NCI-H2107 treated with DMSO at 0.1 percent for 48 hours (cell line): ENCODE measurements around the gene ZNF564.
"Not testable (repeated sequence)": the region's sequence is repeated elsewhere in the genome, so short reads cannot be mapped to it uniquely, and the experiment has no call there.

Source experiments
- DNase-seq: peaks from one replicate; lab custom pipeline; 2025; ENCODE audit not compliant: unreplicated experiment; lab: John Stamatoyannopoulos, UW

Gene ZNF564

GRCh38 chr19:12513531-12514061 lies 37.7 kb downstream of the ZNF564 start:
- no peak for DNase-seq

DNA sequence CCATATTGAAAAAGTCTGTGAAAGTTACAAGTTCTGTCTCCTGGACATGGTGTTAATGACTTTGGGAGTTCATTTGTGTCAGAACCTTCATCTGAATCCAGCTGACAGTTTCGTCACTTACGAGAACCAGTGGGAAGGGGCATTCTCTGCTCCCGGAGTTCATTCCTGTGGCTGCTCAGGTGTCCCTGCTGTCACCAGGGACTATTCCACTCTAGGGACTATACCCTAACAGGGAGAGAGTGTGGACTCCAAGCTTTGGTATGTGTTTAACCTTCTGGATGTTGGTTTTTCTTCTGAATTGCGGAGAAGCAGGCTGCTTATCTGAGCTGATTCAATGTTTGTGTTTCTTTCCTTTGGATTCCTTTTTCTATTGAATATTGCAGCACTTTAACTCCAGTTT lies 54.2 kb downstream of the ZNF564 start:
- DNase-seq = no peak

DNA sequence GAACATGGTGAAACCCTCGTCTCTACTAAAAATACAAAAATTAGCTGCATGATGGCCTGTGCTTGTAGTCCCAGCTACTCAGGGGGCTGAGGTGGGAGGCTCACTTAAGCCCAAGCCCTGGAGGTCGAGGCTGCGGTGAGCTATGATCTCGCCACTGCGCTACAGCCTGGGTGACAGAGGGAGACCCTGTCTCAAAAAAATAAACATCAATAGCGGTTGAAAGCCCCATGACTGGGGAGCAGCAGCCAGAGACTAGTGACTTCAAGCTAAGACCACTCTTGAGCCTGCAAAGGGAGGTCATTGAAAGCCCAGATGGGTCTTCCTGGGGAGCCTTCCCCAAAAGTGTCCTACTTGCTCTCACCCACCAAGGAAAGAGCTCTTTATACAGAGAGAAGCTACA lies 54.8 kb downstream of the ZNF564 start:
- DNase-seq = no peak

GRCh38 chr19:12495002-12495802 lies 56.1 kb downstream of the ZNF564 start:
- DNase-seq = peak; percentile 88

DNA sequence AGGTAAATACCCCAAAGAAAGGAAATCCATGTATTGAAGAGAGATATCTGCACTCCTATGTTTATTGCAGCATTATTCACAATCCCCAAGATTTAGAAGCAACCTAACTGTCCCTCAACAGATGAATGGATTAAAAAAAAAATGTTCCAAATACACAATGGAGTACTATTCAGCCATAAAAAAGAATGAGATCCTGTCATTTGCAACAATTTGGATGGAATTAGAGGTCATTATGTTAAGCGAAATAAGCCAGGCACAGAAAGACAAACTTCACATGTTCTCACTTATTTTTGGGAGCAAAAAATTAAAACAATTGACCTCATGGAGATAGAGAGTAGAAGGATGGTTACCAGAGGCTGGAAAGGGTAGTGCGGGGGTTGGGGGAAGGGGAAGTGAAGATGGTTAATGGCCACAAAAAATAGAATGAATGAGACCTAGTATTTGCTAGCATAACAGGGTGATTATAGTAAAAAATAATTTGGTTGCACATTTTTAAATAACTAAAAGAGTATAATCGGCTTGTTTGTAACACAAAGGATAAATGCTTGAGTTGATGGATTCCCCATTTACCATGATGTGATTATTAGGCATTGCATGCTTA lies 56.9 kb downstream of the ZNF564 start:
- DNase-seq = no peak

DNA sequence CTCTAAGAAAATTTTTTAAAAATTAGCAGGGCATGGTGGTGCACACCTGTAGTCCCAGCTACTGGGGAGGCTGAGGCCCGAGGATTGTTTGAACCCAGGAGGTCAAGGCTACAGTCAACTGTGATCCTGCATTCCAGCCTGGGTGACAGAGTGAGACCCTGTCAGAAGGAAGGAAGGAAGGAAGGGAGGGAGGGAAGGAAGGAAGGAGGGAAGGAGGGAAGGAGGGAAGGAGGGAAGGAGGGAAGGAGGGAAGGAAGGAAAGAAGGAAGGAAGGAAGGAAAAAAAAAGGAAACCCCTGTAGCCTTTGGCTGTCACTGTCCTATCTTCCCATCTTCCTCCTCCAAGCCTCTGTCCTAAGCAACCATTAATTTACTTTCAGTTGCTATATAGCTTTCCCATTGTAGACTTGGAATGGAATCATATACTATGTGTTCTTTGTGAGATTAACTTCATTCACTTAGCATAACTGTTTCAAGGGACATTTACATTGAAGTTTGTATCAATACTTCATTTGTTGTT lies 65.0 kb downstream of the ZNF564 start:
- not testable (repeated sequence) for DNase-seq

DNA sequence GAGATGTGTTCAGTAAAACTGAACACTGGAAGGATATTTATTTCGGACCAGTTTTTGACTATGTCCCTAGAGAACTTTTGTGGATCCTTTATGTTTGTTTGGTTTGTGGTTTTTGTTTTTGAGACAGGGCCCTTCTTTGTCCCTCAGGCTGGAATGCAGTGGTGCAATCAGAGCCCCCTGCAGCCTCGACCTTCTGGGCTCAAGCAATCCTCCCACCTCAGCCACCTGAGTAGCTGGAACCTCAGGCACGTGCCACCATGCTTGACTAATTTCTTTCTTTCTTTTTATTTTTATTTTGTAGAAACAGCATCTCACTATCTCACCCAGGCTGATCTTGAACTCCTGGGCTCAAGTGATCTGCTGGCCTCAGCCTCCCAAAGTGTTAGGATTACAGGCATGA lies 65.7 kb downstream of the ZNF564 start:
- DNase-seq = no peak

DNA sequence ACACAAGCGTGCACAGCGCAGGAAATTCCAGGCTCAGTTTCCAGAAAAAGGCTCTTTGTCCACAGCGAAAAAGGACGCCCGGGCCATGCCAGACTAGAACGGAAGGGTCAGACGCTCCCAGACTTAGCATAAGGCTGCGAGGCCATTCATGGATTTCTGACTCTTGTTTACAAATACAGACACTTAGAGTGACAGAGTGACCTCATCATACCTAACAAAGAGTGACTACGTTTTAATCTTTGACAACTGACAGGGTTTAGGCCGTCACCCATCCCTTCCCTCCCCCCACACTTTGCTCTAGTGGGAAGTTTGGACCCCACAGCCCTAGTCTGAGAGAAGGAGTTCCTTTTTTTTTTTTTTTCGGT lies 66.2 kb downstream of the ZNF564 start:
- no peak for DNase-seq

DNA sequence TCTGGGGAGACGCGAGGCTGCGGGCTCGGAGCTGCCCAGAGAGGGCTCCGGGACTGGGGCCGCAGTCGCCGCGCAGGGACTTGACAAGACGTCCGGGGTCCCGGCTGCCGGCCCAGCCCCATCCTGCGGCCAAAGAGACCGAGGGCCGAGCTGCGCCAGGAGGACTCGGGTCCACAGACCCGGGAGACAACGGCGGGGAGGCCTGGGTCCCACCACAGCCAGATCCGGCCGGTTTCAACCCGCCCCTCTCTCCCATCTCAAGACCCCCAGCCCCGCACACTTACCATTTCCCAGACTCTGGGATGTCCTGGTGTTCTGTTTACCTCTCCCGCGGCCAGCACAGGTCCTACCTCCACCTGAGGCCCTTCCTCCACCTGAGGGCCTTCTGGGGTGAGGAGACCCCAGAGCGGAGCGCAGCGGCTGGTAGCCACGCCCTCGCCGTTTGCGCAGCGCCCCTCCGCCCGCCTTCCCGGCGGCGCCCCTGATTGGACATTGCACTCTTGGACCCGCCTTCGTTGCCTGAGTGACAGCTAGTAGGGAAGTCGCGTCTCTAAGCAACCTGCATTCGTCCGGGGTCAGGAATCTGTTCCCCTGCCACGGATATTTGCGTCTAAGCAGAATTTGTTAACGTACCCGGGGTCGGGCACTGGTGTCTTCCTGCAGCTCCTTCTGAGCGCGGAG lies 66.8 kb downstream of the ZNF564 start, which contains the start of gene ZNF709:
ZNF709 (minus strand) TSS at position 446 of the 681 bp plus-strand sequence; CDS start at position 287, 159 bp downstream.
- DNase-seq = peak; percentile 75

DNA sequence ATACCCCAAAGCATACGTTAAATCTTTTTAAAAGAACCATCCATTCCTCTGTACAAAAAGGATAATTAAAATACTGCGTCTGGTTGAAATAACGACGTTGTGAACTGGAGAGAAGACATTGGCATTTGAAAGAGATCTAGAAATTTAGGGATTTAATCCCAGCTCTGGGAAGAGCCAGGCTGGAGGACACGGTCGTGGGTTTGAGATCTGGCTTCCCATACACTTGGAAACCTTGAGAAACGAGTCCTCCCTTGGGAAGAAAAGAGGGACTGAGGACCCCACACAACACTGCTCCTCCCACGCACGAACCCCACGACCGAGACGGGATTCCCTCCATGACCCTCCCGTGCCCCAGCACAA lies 67.3 kb downstream of the ZNF564 start:
- no peak for DNase-seq

GRCh38 chr19:12482509-12482886 lies 68.8 kb downstream of the ZNF564 start:
- DNase-seq = no peak

DNA sequence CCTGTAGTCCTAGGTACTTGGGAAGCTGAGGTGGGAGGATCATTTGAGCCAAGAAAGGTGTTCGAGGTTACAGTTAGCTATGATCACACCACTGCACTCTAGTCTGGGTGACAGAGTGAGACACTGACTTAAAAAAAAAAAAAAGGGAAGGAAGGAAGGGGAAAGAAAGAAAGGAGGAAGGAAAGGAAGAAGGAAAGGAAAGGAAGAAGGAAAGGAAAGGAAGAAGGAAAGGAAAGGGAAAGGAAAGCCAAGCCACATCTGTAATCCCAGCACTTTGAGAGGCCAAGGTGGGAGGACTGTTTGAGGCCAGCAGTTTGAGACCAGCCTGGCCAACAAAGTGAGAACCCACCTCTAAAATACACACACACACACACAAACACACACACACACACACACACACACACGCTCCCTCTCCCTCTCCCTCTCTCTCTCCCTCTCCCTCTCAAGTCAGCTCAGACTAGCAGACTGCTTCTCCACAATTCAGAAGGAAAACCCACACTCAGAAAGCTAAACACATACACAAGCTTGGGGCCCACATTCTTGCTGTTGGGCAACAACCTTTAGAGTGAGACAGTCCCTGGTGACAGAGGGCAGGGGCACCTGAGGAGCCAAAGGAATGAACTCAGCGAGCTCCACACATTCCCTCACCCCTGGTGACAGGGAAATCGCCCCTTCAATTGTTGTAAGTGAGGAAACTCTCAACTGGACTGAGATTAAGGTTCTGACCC lies 69.3 kb downstream of the ZNF564 start:
- no peak for DNase-seq

GRCh38 chr19:12478234-12478941 lies 72.9 kb downstream of the ZNF564 start:
- DNase-seq = no peak
